Cardiac muscle cell (in vitro differentiated cells and primary cell): ENCODE results near the gene OR2B6. TPM values are rescaled to one million over a fixed set of nuclear protein-coding genes. Genes with fewer than 3 reads are reported as not detected.
"Not testable (repeated sequence)": the region's sequence is repeated elsewhere in the genome, so short reads cannot be mapped to it uniquely, and the experiment has no call there.

Experiments
- DNase-seq, 2 donors: peaks; one replicate each; pipeline versions ENCODE4 v3.0.0 to v3.0.0-alpha.2; 2010 to 2017; ENCODE audit warnings: low read depth in 1 of 2, low spot score in 1 of 2
- H3K27ac ChIP-seq: fragments of 200-600 bp; sonication (generic); 2 replicates; pipeline ENCODE4 v1.5.1; 2016
- H3K27me3 ChIP-seq: fragments of 200-600 bp; sonication (generic); 2 replicates; pipeline ENCODE4 v1.6.0; 2016; ENCODE audit warnings: control low read depth
- H3K36me3 ChIP-seq: fragments of 200-600 bp; sonication (generic); 2 replicates; pipeline ENCODE4 v1.5.1; 2016; ENCODE audit warnings: control low read depth
- H3K4me1 ChIP-seq: fragments of 200-600 bp; sonication (generic); 2 replicates; pipeline ENCODE4 v1.8.1; 2017; ENCODE audit warnings: low read depth, mild to moderate bottlenecking, mixed run types
- H3K4me3 ChIP-seq: fragments of 200-600 bp; sonication (generic); 2 replicates; pipeline ENCODE4 v1.5.1; 2016; ENCODE audit warnings: mild to moderate bottlenecking
- H3K9me3 ChIP-seq: fragments of 200-600 bp; sonication (generic); 2 replicates; pipeline ENCODE4 v1.5.1; 2017; ENCODE audit warnings: low read depth, mild to moderate bottlenecking, control low read depth
- CTCF ChIP-seq: IDR thresholded peaks from 2 replicates; pipeline ENCODE4 v1.5.1; 2012; ENCODE audit warnings: low read depth, mild to moderate bottlenecking, low read length
- polyA plus RNA-seq: library from polyadenylated mRNA; unstranded; fragments of >200 nt; fragmentation: Nextera tagmentation; extraction: Ambion mirVana; gene quantifications from 2 replicates; pipeline ENCODE4 v1.2.1, GENCODE V29; 2016
- total RNA-seq: library from RNA; depleted of rRNA; stranded (reverse); fragments of >200 nt; gene quantifications from 2 replicates; pipeline ENCODE4 v1.2.3, GENCODE V29; 2016

Gene OR2B6
- total and polyA plus RNA-seq, 2 experiments from 2014 or later: not detected

GRCh38 chr6:27931209-27931608, 25.8 kb upstream of the OR2B6 start:
- H3K27ac ChIP-seq: no peak overlapping the region
- DNase-seq: no peak
- no peaks in the 10 kb centered on the region for H3K4me1 ChIP-seq
- no peaks in the 10 kb centered on the region for H3K27me3 ChIP-seq
- no peaks in the 10 kb centered on the region for H3K36me3 ChIP-seq
- H3K9me3 ChIP-seq: no peaks in the 10 kb centered on the region
- no peak for TF ChIP-seq CTCF
- H3K4me3 ChIP-seq: no peak overlapping the region

- DNase-seq: no peak
Measured at GRCh38 chr6:27940766-27941165, 16.3 kb upstream of the OR2B6 start.

GRCh38 chr6:27943072-27943471, 14.0 kb upstream of the OR2B6 start:
- not testable (repeated sequence) for H3K4me3 ChIP-seq, H3K4me1 ChIP-seq, H3K27ac ChIP-seq, DNase-seq, H3K36me3 ChIP-seq, H3K9me3 ChIP-seq
- H3K27me3 ChIP-seq: peaks cover 15% of the 10 kb centered on the region

More at GRCh38 chr6:27940766-27941165, 16.3 kb upstream of the OR2B6 start:
- Histone ChIP-seq H3K4me1 (no peaks in the 10 kb centered on the region), H3K27ac (no peak overlapping the region), H3K4me3 (no peak overlapping the region), H3K9me3 (no peaks in the 10 kb centered on the region), H3K27me3 (peaks cover 16% of the 10 kb centered on the region), H3K36me3 (no peaks in the 10 kb centered on the region)
- TF ChIP-seq CTCF: no peak

GRCh38 chr6:27948237-27948636, 8.8 kb upstream of the OR2B6 start:
- TF ChIP-seq CTCF: no peak
- Histone ChIP-seq H3K27me3 (peaks cover 3% of the 10 kb centered on the region), H3K4me3 (no peak overlapping the region), H3K36me3 (no peaks in the 10 kb centered on the region), H3K9me3 (no peaks in the 10 kb centered on the region), H3K4me1 (no peaks in the 10 kb centered on the region), H3K27ac (no peak overlapping the region)
- no peak for DNase-seq

GRCh38 chr6:27951040-27951439, 6.0 kb upstream of the OR2B6 start:
- no peak overlapping the region for H3K27ac ChIP-seq
- H3K27me3 ChIP-seq: peaks cover 3% of the 10 kb centered on the region
- no peaks in the 10 kb centered on the region for H3K4me1 ChIP-seq
- H3K9me3 ChIP-seq: no peaks in the 10 kb centered on the region
- DNase-seq: no peak
- TF ChIP-seq CTCF: no peak
- no peaks in the 10 kb centered on the region for H3K36me3 ChIP-seq
- H3K4me3 ChIP-seq: no peak overlapping the region

- no peak for DNase-seq
- no peaks in the 10 kb centered on the region for H3K4me1 ChIP-seq
- H3K9me3 ChIP-seq: no peaks in the 10 kb centered on the region
- H3K4me3 ChIP-seq: no peak overlapping the region
- no peak overlapping the region for H3K27ac ChIP-seq
- H3K36me3 ChIP-seq: no peaks in the 10 kb centered on the region
- no peak for TF ChIP-seq CTCF
- H3K27me3 ChIP-seq: no peaks in the 10 kb centered on the region
Measured at GRCh38 chr6:27957516-27957915, 475 bp downstream of the OR2B6 start.
